Gastroesophageal sphincter (tissue), 4 donors: ENCODE results near the gene APOBR. TPM values are rescaled to one million over a fixed set of nuclear protein-coding genes. Genes with fewer than 3 reads are reported as not detected.

Experiments
- ATAC-seq: fragments of 150-250 bp; one replicate; pipeline ENCODE4 v1.9.1; 2016; ENCODE audit warnings: mild to moderate bottlenecking, moderate library complexity
- H3K27ac ChIP-seq, 4 donors: fragments of 200-600 bp; sonication (generic) in 3 of 4; 1 replicate in 3 of 4; 2 replicates in 1 of 4; pipeline ENCODE4 v1.5.1; 2016 to 2019
- H3K27me3 ChIP-seq: fragments of 200-600 bp; sonication (generic); one replicate; pipeline ENCODE4 v1.5.1; 2019
- H3K36me3 ChIP-seq, 2 donors: fragments of 200-600 bp; sonication (generic); one replicate each; pipeline ENCODE4 v1.5.1; 2019; ENCODE audit warnings: control low read depth in 1 of 2
- H3K4me1 ChIP-seq, 3 donors: fragments of 200-600 bp; sonication (generic); 1 replicate in 2 of 3; 2 replicates in 1 of 3; pipeline ENCODE4 v1.5.1; 2016 to 2019; ENCODE audit warnings: control low read depth in 2 of 3
- H3K4me3 ChIP-seq, 2 donors: fragments of 200-600 bp; sonication (generic); one replicate each; pipeline ENCODE4 v1.5.1; 2019; ENCODE audit warnings: mild to moderate bottlenecking in 1 of 2, moderate library complexity in 1 of 2
- H3K9me3 ChIP-seq, 3 donors: fragments of 200-600 bp; sonication (generic); one replicate each; pipeline ENCODE4 v1.5.1; 2017 to 2019; ENCODE audit warnings: control low read depth in 2 of 3
- EP300 ChIP-seq: sonication (generic); formaldehyde crosslinking; IDR thresholded peaks from one replicate; pipeline ENCODE4 v1.6.1; 2017; ENCODE audit warnings: antibody characterized with exemption, mild to moderate bottlenecking
- POLR2A ChIP-seq, 2 donors: fragments of 450-650 bp; IDR thresholded peaks; one replicate each; pipeline ENCODE4 v1.6.1; 2017; ENCODE audit warnings: antibody characterized with exemption in 2 of 2, mild to moderate bottlenecking in 2 of 2, moderate library complexity in 1 of 2
- POLR2AphosphoS5 ChIP-seq: sonication (generic); formaldehyde crosslinking; IDR thresholded peaks from one replicate; pipeline ENCODE4 v1.6.1; 2017; ENCODE audit warnings: antibody characterized with exemption
- WGBS, 2 donors: methylation state at CpG; one replicate each; pipeline ENCODE4 v1.1.5; 2018; ENCODE audit warnings: low coverage in 1 of 2; 5-methylcytosine and 5-hydroxymethylcytosine counted together
- total RNA-seq, 4 donors: library from RNA; depleted of rRNA; stranded (reverse); fragments of >200 nt; gene quantifications; one replicate each; pipeline ENCODE4 v1.1.0, GENCODE V29; 2016
- TF ChIP-seq, protein P1 (sequence below), 4 experiments: fragments of 200-600 bp in 2 of 4; fragments of 450-650 bp in 2 of 4; sonication (generic) in 1 of 4; IDR thresholded peaks; one replicate each; pipeline ENCODE4 v1.5.1; 2017 to 2019; ENCODE audit warnings: antibody characterized with exemption in 4 of 4, mild to moderate bottlenecking in 2 of 4, moderate library complexity in 2 of 4

The APOBR gene
- total RNA-seq, 4 donors from 2014 or later, result 1.2 to 3.1 (median 1.5) TPM

- peaks cover 0 to 29% (median 3%) of the 10 kb centered on the region in 3 donors for H3K4me1 ChIP-seq
- peak overlapping the region; percentile 79 to 94 (median 89) for H3K27ac ChIP-seq
- ATAC-seq, result peak; percentile 44
- no peaks in the 10 kb centered on the region for H3K27me3 ChIP-seq
- peak overlapping the region; percentile 86 to 99 for H3K4me3 ChIP-seq
- no peaks in the 10 kb centered on the region for H3K9me3 ChIP-seq
- H3K36me3 ChIP-seq, result peaks cover 0 to 38% of the 10 kb centered on the region in 2 donors
- TF ChIP-seq EP300, result no peak
- TF ChIP-seq POLR2A (IDR thresholded peaks at IDR 0.05), result no peak
- TF ChIP-seq POLR2AphosphoS5, result no peak
- TF ChIP-seq, protein P1, sequence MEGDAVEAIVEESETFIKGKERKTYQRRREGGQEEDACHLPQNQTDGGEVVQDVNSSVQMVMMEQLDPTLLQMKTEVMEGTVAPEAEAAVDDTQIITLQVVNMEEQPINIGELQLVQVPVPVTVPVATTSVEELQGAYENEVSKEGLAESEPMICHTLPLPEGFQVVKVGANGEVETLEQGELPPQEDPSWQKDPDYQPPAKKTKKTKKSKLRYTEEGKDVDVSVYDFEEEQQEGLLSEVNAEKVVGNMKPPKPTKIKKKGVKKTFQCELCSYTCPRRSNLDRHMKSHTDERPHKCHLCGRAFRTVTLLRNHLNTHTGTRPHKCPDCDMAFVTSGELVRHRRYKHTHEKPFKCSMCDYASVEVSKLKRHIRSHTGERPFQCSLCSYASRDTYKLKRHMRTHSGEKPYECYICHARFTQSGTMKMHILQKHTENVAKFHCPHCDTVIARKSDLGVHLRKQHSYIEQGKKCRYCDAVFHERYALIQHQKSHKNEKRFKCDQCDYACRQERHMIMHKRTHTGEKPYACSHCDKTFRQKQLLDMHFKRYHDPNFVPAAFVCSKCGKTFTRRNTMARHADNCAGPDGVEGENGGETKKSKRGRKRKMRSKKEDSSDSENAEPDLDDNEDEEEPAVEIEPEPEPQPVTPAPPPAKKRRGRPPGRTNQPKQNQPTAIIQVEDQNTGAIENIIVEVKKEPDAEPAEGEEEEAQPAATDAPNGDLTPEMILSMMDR (IDR thresholded peaks at IDR 0.05), result peak in 3 of 4 experiments; percentile 41 to 60 (median 42)
- WGBS, 2 donors, result 0% methylated on average over 1 to 13 of the region's 42 CpGs
Observed at GRCh38 chr16:28491230-28491969, 3.0 kb upstream of the APOBR start.

GRCh38 chr16:28491970-28492474 lies 2.4 kb upstream of the APOBR start, which contains the start of gene CLN3:
TSS of gene CLN3 (minus strand) at chr16:28492074. CDS start at chr16:28491759, 315 bp downstream.
- Histone ChIP-seq H3K4me3 (peak within 1 kb of the TSS; percentile 86 to 99), H3K36me3 (peaks cover 0 to 31% of the 10 kb centered on the region in 2 donors), H3K4me1 (peaks cover 0 to 29% (median 3%) of the 10 kb centered on the region in 3 donors), H3K27me3 (no peaks in the 10 kb centered on the region), H3K9me3 (no peaks in the 10 kb centered on the region), H3K27ac (peak within 1 kb of the TSS; percentile 79 to 94 (median 89))
- 0% methylated on average over 1 to 2 of the region's 21 CpGs for WGBS, 2 donors
- ATAC-seq, result peak; percentile 97
- TF ChIP-seq, protein P1 (IDR thresholded peaks at IDR 0.05), result no peak
- TF ChIP-seq POLR2A (IDR thresholded peaks at IDR 0.05) (peak in 1 of 2 donors; percentile 31), POLR2AphosphoS5 (peak; percentile 54)

GRCh38 chr16:28492511-28492910 lies 1.9 kb upstream of the APOBR start:
- Histone ChIP-seq H3K4me1 (peaks cover 0 to 29% (median 3%) of the 10 kb centered on the region in 3 donors), H3K27me3 (no peaks in the 10 kb centered on the region), H3K9me3 (no peaks in the 10 kb centered on the region), H3K36me3 (peaks cover 0 to 27% of the 10 kb centered on the region in 2 donors), H3K27ac (peak overlapping the region; percentile 79 to 94 (median 89)), H3K4me3 (peak overlapping the region in 1 of 2 donors; percentile 99)
- ATAC-seq, result no peak
- WGBS, 2 donors, result 40 to 42% methylated on average over 4 of the region's 4 CpGs
- no peak for TF ChIP-seq POLR2A (IDR thresholded peaks at IDR 0.05)
- no peak for TF ChIP-seq EP300
- TF ChIP-seq, protein P1 (IDR thresholded peaks at IDR 0.05), result no peak
- no peak for TF ChIP-seq POLR2AphosphoS5

GRCh38 chr16:28495098-28495793 lies 803 bp downstream of the APOBR start:
- Histone ChIP-seq H3K4me1 (peaks cover 0 to 18% (median 3%) of the 10 kb centered on the region in 3 donors), H3K9me3 (no peaks in the 10 kb centered on the region), H3K36me3 (no peaks in the 10 kb centered on the region), H3K4me3 (peak overlapping the region in 1 of 2 donors; percentile 28), H3K27me3 (no peaks in the 10 kb centered on the region), H3K27ac (peak overlapping the region in 1 of 4 donors; percentile 45)
- ATAC-seq, result no peak
- WGBS, 2 donors, result 68 to 69% methylated on average over 7 to 9 of the region's 13 CpGs
- TF ChIP-seq POLR2A (IDR thresholded peaks at IDR 0.05), result no peak
- no peak for TF ChIP-seq POLR2AphosphoS5
- TF ChIP-seq, protein P1 (IDR thresholded peaks at IDR 0.05), result no peak
- no peak for TF ChIP-seq EP300
